ENCODE measurements around the gene NLRC5. TPM values are rescaled to one million over a fixed set of nuclear protein-coding genes. Genes with fewer than 3 reads are reported as not detected.

NLRC5 gene
- total RNA-seq, 1 experiment from 2014 or later = 2.4 TPM

GRCh38 chr16:57104706-57105105, 115.3 kb downstream of the NLRC5 start:
- Histone ChIP-seq H4K20me1 (ENCODE audit: control insufficient read depth, insufficient read depth, insufficient read length) (no peaks in the 10 kb centered on the region), H3T11ph (ENCODE audit: low read length) (no peak overlapping the region)
- H3K4me1 Mint-ChIP-seq = peaks cover 30 to 43% of the 10 kb centered on the region in 2 experiments

More at GRCh38 chr16:57104706-57105105, 115.3 kb downstream of the NLRC5 start:
- Mint-ChIP-seq H3K4me3 (no peak overlapping the region), H3K27ac (no peak overlapping the region; a peak in 1 of 7 replicates), H3K36me3 (ENCODE audit: insufficient read depth in 1 of 3, low read depth in 3 of 3) (no peaks in the 10 kb centered on the region), H3K9me3 (no peaks in the 10 kb centered on the region; a peak in 1 of 5 replicates), H3K27me3 (ENCODE audit: low read depth) (no peaks in the 10 kb centered on the region)
- no peaks in the 10 kb centered on the region for H3K79me2 ChIP-seq (ENCODE audit: insufficient read depth, low read length)
- H3K27me3 ChIP-seq (ENCODE audit: insufficient read depth, low read length) = no peaks in the 10 kb centered on the region
- H3K79me1 ChIP-seq (ENCODE audit: insufficient read depth, low read depth, low read length, poor library complexity, severe bottlenecking) = no peaks in the 10 kb centered on the region
- no peaks in the 10 kb centered on the region for H3K23me2 ChIP-seq (ENCODE audit: insufficient read length, low read depth, low read length, poor library complexity, severe bottlenecking)
- no peak overlapping the region for H3K4ac ChIP-seq (ENCODE audit: low read depth, low read length)
- H2BK20ac ChIP-seq (ENCODE audit: low read depth, low read length, poor library complexity, severe bottlenecking) = no peak overlapping the region
- no peak overlapping the region for H2BK5ac ChIP-seq (ENCODE audit: insufficient read length, low read length)
- no peak overlapping the region for H2AFZ ChIP-seq (ENCODE audit: low read length)
- H3K9ac ChIP-seq (ENCODE audit: extremely low read depth, insufficient read length, low read length) = no peak overlapping the region
- H2AK5ac ChIP-seq (ENCODE audit: insufficient read length, low read length) = no peak overlapping the region
- no peak overlapping the region for H2BK120ac ChIP-seq (ENCODE audit: low read depth, low read length, poor library complexity, severe bottlenecking)
- no peak overlapping the region for H3K27ac ChIP-seq (ENCODE audit: insufficient read length, low read depth, low read length)
- no CpG with 5 or more reads among the region's 3 CpGs for WGBS (ENCODE audit: extremely low coverage, insufficient read length, low lambda C conversion rate)
- no peak for TF ChIP-seq CTCF (conservative IDR thresholded peaks at IDR 0.05)
- no peak overlapping the region for H2BK15ac ChIP-seq (ENCODE audit: low read depth, low read length)
- H3K14ac ChIP-seq (ENCODE audit: insufficient read depth, low read length) = no peak overlapping the region
- no peak for DNase-seq
- H3K56ac ChIP-seq (ENCODE audit: insufficient read length, low read depth, low read length) = no peak overlapping the region
- H3K18ac ChIP-seq (ENCODE audit: insufficient read length, low read depth, low read length) = no peak overlapping the region
- H4K5ac ChIP-seq (ENCODE audit: insufficient read length, low read depth, low read length) = no peak overlapping the region
- no peak overlapping the region for H4K91ac ChIP-seq (ENCODE audit: insufficient read length, low read depth, low read length)
- no peaks in the 10 kb centered on the region; the same call in none of the 2 replicates for H3K4me1 ChIP-seq (ENCODE audit: insufficient read depth, low read length)
- no peak overlapping the region for H3K4me2 ChIP-seq (ENCODE audit: insufficient read depth, insufficient read length, low read length)
- H2BK12ac ChIP-seq (ENCODE audit: insufficient read length, low read depth, low read length) = no peak overlapping the region
- no peaks in the 10 kb centered on the region for H3K9me3 ChIP-seq (ENCODE audit: control insufficient read depth, low read depth, low read length)
- H4K8ac ChIP-seq (replicated peaks; ENCODE audit: insufficient read length, low read depth, low read length) = no peak overlapping the region
- H3K23ac ChIP-seq (ENCODE audit: insufficient read length, low read depth, low read length) = no peak overlapping the region

All from H9 (cell line).